ENCODE measurements around the gene ZNF574. TPM values are rescaled to one million over a fixed set of nuclear protein-coding genes. Genes with fewer than 3 reads are reported as not detected.

ZNF574 gene
- total RNA-seq, 1 donor from 2014 or later: 20.0 TPM

- Histone ChIP-seq H3K79me2 (ENCODE audit: insufficient read depth, low read length) (no peaks in the 10 kb centered on the region), H3K4me2 (ENCODE audit: low read length) (peak overlapping the region; percentile 85), H3K27ac (ENCODE audit: low read depth, low read length) (peak overlapping the region; percentile 84), H3K9ac (ENCODE audit: low read length) (peak overlapping the region; percentile 70), H3K4me1 (ENCODE audit: insufficient read depth, low read length) (peaks cover 25% of the 10 kb centered on the region), H3K4me3 (ENCODE audit: insufficient read depth, low read depth, low read length) (no peak overlapping the region), H4K20me1 (ENCODE audit: insufficient read depth, low read length) (no peaks in the 10 kb centered on the region), H3K9me3 (ENCODE audit: insufficient read depth, low read depth, low read length) (no peaks in the 10 kb centered on the region), H2AFZ (ENCODE audit: low read depth, low read length) (peak overlapping the region; percentile 83), H3K36me3 (ENCODE audit: insufficient read depth, low read length) (no peaks in the 10 kb centered on the region), H3K27me3 (ENCODE audit: insufficient read depth, low read length) (no peaks in the 10 kb centered on the region)
- Mint-ChIP-seq H3K36me3 (ENCODE audit: low read depth, unreplicated experiment) (peaks cover 5% of the 10 kb centered on the region), H3K4me1 (ENCODE audit: low read depth, unreplicated experiment) (peaks cover 35% of the 10 kb centered on the region), H3K27me3 (ENCODE audit: low read depth, unreplicated experiment) (peaks cover 4% of the 10 kb centered on the region), H3K27ac (ENCODE audit: unreplicated experiment) (peak overlapping the region; percentile 98), H3K4me3 (ENCODE audit: unreplicated experiment) (no peak overlapping the region), H3K9me3 (ENCODE audit: unreplicated experiment) (no peaks in the 10 kb centered on the region)
- no peak for TF ChIP-seq EZH2 (IDR thresholded peaks at IDR 0.05; ENCODE audit: insufficient read depth, low read length)
- no peak for TF ChIP-seq CTCF (IDR thresholded peaks at IDR 0.05; ENCODE audit: insufficient read depth, low read depth, low read length)
- no peak for FAIRE-seq
- no peak for DNase-seq (ENCODE audit: low read depth)
These were observed 13.3 kb downstream of the ZNF574 start for GRCh38 chr19:42089191-42089750.

GRCh38 chr19:42089772-42090171 is 13.8 kb downstream of the ZNF574 start:
- Histone ChIP-seq H3K9ac (ENCODE audit: low read length) (no peak overlapping the region), H4K20me1 (ENCODE audit: insufficient read depth, low read length) (no peaks in the 10 kb centered on the region), H3K36me3 (ENCODE audit: insufficient read depth, low read length) (no peaks in the 10 kb centered on the region), H3K4me3 (ENCODE audit: insufficient read depth, low read depth, low read length) (no peak overlapping the region), H3K4me2 (ENCODE audit: low read length) (no peak overlapping the region), H3K27me3 (ENCODE audit: insufficient read depth, low read length) (no peaks in the 10 kb centered on the region), H3K79me2 (ENCODE audit: insufficient read depth, low read length) (no peaks in the 10 kb centered on the region), H3K9me3 (ENCODE audit: insufficient read depth, low read depth, low read length) (no peaks in the 10 kb centered on the region), H2AFZ (ENCODE audit: low read depth, low read length) (no peak overlapping the region), H3K27ac (ENCODE audit: low read depth, low read length) (no peak overlapping the region), H3K4me1 (ENCODE audit: insufficient read depth, low read length) (peaks cover 25% of the 10 kb centered on the region)
- H3K27ac Mint-ChIP-seq (ENCODE audit: unreplicated experiment): no peak overlapping the region
- no peak for FAIRE-seq
- peaks cover 8% of the 10 kb centered on the region for H3K27me3 Mint-ChIP-seq (ENCODE audit: low read depth, unreplicated experiment)
- DNase-seq (ENCODE audit: low read depth): no peak
- peaks cover 38% of the 10 kb centered on the region for H3K4me1 Mint-ChIP-seq (ENCODE audit: low read depth, unreplicated experiment)
- no peaks in the 10 kb centered on the region for H3K9me3 Mint-ChIP-seq (ENCODE audit: unreplicated experiment)
- TF ChIP-seq CTCF (IDR thresholded peaks at IDR 0.05; ENCODE audit: insufficient read depth, low read depth, low read length): no peak
- no peak for TF ChIP-seq EZH2 (IDR thresholded peaks at IDR 0.05; ENCODE audit: insufficient read depth, low read length)
- peaks cover 6% of the 10 kb centered on the region for H3K36me3 Mint-ChIP-seq (ENCODE audit: low read depth, unreplicated experiment)
- H3K4me3 Mint-ChIP-seq (ENCODE audit: unreplicated experiment): no peak overlapping the region

GRCh38 chr19:42090672-42091071 is 14.7 kb downstream of the ZNF574 start:
- Histone ChIP-seq H3K36me3 (ENCODE audit: insufficient read depth, low read length) (no peaks in the 10 kb centered on the region), H3K27ac (ENCODE audit: low read depth, low read length) (no peak overlapping the region), H3K9me3 (ENCODE audit: insufficient read depth, low read depth, low read length) (no peaks in the 10 kb centered on the region), H3K4me1 (ENCODE audit: insufficient read depth, low read length) (peaks cover 25% of the 10 kb centered on the region), H2AFZ (ENCODE audit: low read depth, low read length) (no peak overlapping the region), H3K79me2 (ENCODE audit: insufficient read depth, low read length) (no peaks in the 10 kb centered on the region), H3K4me3 (ENCODE audit: insufficient read depth, low read depth, low read length) (no peak overlapping the region), H3K27me3 (ENCODE audit: insufficient read depth, low read length) (no peaks in the 10 kb centered on the region), H3K9ac (ENCODE audit: low read length) (no peak overlapping the region), H3K4me2 (ENCODE audit: low read length) (no peak overlapping the region), H4K20me1 (ENCODE audit: insufficient read depth, low read length) (no peaks in the 10 kb centered on the region)
- H3K27me3 Mint-ChIP-seq (ENCODE audit: low read depth, unreplicated experiment): peaks cover 10% of the 10 kb centered on the region
- no peak for TF ChIP-seq EZH2 (IDR thresholded peaks at IDR 0.05; ENCODE audit: insufficient read depth, low read length)
- TF ChIP-seq CTCF (IDR thresholded peaks at IDR 0.05; ENCODE audit: insufficient read depth, low read depth, low read length): no peak
- no peak overlapping the region for H3K27ac Mint-ChIP-seq (ENCODE audit: unreplicated experiment)
- H3K4me3 Mint-ChIP-seq (ENCODE audit: unreplicated experiment): no peak overlapping the region
- H3K36me3 Mint-ChIP-seq (ENCODE audit: low read depth, unreplicated experiment): peaks cover 4% of the 10 kb centered on the region
- DNase-seq (ENCODE audit: low read depth) (no peak), FAIRE-seq (no peak)
- no peaks in the 10 kb centered on the region for H3K9me3 Mint-ChIP-seq (ENCODE audit: unreplicated experiment)
- peaks cover 35% of the 10 kb centered on the region for H3K4me1 Mint-ChIP-seq (ENCODE audit: low read depth, unreplicated experiment)

All from astrocyte (in vitro differentiated cells and primary cell).